HG03159 (cell line): ENCODE measurements around the gene GRB10.
"Not testable (repeated sequence)": the region's sequence is repeated elsewhere in the genome, so short reads cannot be mapped to it uniquely, and the experiment has no call there.

Source experiments
- ATAC-seq: cut with Tn5 transposase; IDR thresholded peaks from one replicate; pipeline ENCODE4 v1.9.1; 2021; ENCODE audit warnings: mild to moderate bottlenecking, moderate library complexity; ENCODE audit not compliant: unreplicated experiment

The GRB10 gene

GRCh38 chr7:50591098-50591479 is 191.6 kb downstream of the GRB10 start:
- no peak for ATAC-seq

- ATAC-seq, result no peak
Observed at GRCh38 chr7:50590535-50590934, 192.2 kb downstream of the GRB10 start.

- no peak for ATAC-seq
Observed at GRCh38 chr7:50589364-50589763, 193.3 kb downstream of the GRB10 start.

DNA sequence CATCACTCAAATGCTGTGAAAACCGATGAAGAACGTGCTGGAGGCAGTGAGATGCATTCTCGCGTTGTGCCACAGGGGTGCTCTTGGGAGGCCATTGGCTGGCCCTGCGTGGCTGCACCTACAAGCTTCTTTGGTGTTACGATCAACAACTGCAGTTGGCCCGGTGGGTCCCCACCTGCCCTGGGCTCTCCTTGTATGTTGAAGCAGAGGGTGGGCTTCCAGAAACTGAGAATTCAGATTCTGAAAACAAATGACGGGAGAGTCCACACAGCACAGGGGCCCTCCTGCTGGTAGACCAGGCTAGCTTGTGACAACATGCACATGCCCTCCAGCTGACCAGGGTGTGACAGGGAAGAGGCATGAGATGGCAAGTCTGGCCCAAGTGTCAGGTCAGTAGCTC is 193.8 kb downstream of the GRB10 start:
- no peak for ATAC-seq

- no peak for ATAC-seq
Observed at GRCh38 chr7:50587737-50588136, 195.0 kb downstream of the GRB10 start.

DNA sequence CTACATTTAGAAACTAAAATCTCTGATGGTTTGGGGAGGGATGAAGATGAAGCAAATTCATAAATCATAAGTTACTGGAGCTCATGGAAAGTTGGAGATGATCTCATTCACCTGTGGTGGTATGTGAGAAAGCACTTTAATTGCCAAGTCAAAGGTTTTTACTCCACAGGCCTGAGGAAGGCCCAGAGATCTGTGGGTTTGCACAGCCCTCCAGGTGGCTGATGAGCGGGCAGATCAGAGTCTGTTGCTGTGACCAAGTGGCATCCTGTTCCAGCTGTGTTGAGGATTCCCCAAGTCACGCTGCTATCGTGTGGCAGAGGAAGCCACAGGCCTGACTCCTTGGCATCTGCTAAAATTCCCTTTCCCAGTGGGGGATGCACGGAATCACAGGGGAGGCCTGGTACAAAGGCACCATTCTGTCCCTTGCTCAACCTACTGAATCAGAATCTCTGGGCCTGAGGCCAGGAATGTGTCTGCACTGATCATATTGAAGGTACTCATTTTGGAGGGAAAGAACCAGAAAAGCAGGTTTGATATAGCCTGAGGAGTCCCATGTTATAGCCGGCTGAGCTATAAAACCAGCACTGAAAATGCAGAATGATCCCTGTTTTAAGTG is 197.8 kb downstream of the GRB10 start:
- no peak for ATAC-seq

DNA sequence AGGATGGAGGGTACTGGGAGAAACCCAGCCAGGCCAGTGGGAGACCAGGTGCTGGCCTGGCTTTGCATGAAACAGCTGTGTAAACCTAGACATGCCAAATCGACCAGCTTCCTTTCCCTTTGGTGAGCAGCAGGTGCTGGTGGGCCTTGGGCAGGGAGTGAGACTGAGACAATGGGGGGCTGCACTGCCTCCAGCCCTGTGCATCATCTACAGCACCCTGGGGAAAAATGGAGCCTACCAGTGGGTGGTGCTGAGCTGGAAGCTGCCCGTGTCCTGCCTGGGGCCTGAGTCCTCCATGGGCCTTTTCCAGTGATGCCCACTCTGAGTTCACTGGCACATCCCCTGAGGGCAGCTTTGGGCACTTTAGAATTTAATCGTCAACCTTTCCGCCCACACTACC is 198.3 kb downstream of the GRB10 start:
- ATAC-seq, result no peak

- ATAC-seq, result not testable (repeated sequence)
Observed at GRCh38 chr7:50583295-50583694, 199.4 kb downstream of the GRB10 start.

DNA sequence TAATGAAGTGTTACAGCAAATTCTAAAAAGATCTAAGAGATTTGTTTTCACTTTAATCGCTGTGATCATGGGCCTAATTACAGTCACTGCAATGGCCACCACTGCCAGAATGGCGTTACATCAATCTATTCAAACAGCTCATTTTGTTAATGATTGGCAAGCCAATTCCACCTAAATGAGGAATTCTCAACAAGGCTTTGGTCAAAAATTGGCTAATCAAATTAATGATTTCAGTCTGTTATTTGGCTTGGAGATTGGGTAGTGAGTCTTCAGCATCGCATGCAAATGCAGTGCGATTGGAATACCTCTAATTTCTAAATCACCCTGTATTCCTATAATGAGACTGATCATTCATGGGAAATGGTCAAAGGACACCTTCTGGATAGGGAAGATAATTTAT is 200.4 kb downstream of the GRB10 start:
- not testable (repeated sequence) for ATAC-seq

- not testable (repeated sequence) for ATAC-seq
Observed at GRCh38 chr7:50580666-50581065, 202.0 kb downstream of the GRB10 start.

DNA sequence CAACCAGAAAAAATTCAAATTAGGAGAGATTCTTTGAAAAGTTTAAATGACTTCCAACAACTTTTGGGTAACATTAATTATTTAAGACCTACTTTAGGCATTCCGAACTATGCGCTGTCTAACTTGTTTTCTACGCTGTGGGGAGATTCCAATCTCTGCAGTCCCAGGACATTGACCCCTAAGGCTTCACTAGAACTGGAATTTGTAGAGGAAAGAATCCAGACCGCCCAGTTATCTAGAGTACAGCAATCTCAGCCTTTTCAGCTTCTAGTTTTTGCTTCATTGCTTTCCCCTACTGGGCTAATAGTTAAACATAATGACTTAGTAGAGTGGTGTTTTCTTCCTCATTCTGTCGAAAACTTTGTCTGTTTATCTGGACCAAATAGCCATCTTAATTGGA is 202.6 kb downstream of the GRB10 start:
- ATAC-seq, result no peak

DNA sequence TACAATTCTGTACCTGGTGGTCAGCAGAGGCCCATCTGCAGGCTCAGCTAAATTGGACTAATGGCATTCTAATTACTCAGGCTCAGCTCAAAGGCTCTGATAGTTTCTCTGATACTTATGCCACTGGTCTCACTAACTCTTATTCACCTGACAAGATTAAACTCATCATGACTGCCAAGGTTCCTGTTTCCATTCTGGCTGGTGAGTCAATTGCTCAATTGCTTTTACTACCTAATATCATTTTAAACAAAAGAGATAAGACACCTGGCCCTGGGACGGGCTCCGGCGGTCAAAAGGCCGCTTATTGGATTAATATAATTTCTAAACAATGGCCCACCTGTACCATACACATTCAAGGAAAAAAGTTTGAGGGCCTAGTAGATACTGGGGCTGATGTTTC is 204.6 kb downstream of the GRB10 start:
- ATAC-seq, result not testable (repeated sequence)

- no peak for ATAC-seq
Observed at GRCh38 chr7:50577569-50577968, 205.1 kb downstream of the GRB10 start.

DNA sequence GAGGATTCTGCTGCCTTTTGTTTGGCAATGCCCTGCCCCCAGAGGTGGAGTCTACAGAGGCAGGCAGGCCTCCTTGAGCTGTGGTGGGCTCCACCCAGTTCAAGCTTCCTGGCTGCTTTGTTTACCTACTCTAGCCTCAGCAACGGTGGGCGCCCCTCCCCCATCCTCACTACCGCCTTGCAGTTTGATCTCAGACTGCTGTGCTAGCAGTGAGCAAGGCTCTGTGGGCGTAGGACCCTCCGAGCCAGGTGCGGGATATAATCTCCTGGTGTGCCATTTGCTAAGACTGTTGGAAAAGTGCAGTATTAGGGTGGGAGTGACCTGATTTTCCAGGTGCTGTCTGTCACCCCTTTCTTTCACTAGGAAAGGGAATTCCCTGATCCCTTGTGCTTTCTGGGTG is 206.3 kb downstream of the GRB10 start:
- ATAC-seq, result not testable (repeated sequence)

- no peak for ATAC-seq
Observed at GRCh38 chr7:50567715-50568261, 214.9 kb downstream of the GRB10 start.

DNA sequence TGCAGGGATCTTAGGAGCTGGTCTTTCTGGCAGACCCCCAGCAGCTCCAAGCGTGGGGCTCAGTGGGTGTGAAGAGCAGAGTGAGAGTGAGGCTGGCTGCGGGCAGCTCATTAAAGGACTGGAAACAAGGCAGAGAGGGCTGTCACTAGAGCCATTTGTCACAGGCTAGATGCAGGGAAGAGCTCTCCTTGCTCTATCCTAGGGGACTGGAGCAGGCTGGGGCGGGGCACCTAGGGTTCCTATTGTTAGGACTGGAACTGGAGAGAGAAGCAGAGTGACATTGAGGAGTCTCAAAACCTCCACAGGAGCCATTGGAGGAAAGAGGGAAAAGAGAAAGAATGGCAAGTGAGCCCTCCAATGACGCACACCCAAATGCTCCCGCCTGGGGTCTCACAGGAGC is 216.7 kb downstream of the GRB10 start:
- no peak for ATAC-seq

DNA sequence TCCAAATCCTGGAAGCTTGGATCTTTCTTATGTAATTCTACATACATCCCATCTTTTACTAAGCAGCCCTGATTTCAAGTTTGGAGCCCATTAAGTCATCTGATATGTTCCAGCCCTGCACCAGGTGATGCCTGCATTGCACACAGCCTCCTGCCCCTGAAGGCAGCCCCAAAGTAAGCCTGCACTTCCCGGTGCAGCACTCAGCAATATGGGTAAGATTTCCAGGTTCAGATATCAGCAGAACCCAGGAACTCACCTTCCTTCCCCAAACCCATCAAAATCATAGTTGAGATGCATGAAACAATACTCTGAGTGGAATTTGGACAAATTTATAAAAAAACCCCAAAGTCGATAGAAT is 217.2 kb downstream of the GRB10 start:
- no peak for ATAC-seq

DNA sequence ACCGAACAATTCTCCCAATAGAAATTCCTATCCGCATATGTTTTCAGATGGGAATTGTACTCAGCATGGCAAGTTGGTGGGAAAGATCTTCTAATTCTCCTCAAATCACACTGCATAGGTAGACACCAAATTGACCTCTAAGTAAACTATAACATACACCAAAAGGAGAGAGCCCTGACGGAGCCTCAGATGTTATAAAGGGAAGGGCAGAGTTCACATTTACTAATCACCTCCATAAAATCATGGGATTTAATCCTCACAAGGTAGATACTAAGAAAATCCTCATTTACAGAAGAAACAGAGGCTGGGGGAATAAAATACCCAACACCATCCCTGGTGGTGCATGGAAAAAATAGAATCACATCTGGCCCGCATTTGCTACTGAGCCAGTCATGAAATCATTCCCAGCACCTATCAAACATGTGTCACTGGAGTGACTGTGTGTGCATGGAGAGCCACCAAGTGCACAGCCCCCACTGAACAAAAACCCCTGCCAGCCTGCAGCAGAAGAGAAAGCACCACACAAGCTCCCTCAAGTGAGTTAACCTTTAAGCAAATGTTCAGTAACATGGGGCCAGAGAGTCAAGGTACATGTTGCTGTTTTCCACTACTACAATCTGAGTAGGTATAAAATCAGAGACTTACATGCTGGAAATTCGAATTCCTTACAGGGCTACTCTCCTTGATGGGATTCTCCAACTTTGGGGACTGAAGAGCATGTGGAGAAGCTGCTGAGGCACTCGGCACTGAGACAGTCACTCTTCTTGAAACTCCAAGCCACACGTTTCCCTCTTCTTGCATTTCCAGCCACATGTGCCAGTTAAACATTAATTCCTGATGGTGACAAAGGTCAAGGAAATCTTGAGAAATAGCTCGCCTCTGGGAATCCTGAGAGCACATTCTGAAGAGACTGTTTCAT is 217.8 kb downstream of the GRB10 start, which contains the start of gene DDC:
Gene DDC, minus strand, starts transcription at position 766 of the 919 bp plus-strand sequence. CDS start 21,320 bp downstream, outside the sequence.
- no peak for ATAC-seq

GRCh38 chr7:50564171-50564570 is 218.5 kb downstream of the GRB10 start:
- ATAC-seq, result no peak

DNA sequence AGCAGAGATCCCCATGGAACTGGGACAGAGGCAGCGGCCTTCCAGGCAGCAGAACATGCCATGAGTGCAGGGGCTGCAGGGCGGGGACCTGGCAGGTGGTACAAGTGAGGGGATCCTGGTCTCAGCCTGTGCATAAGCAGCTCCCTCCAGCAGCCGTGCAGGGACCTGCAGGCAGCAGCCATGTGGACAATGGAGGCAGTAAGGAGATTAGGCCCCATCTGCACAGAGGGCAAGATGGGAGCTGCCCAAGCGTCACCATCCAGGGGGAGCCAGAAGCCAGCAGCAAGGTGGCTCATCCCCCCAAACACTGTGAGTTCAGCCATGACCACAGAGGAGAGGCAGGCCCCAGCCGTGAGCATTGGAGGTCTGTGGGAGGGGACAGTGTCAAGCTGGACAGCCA is 220.6 kb downstream of the GRB10 start:
- no peak for ATAC-seq

DNA sequence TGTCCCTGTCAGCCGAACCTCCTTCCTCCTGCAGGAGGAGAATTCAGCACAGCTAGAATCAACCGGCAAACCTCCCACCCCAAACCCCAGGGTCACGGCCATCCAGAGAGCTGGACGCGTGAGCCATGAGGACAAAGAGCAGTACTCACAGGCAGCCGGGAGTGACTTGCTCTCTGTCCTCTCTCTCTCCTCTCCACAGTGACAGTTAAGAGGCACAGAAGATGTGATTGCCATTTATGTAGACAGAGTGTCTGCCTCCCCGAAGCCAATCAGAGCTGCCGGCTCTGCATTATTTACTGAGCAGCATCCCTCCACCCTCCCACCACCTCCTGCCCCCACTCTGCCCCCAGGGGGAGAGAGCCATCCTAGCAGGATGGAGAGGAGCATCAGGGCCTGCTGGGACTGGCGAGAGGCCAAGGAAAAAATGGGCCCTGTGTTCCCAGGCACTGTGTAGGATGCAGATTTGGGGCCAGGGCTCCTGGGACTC is 221.8 kb downstream of the GRB10 start:
- no peak for ATAC-seq

GRCh38 chr7:50559881-50560280 is 222.8 kb downstream of the GRB10 start:
- no peak for ATAC-seq
